Suprapubic skin (tissue), 4 donors: ENCODE data around the gene ARHGEF6.

Source experiments
- CTCF ChIP-seq, 2 donors: fragments of 200-600 bp in 1 of 2; fragments of 450-650 bp in 1 of 2; sonication (generic) in 1 of 2; IDR thresholded peaks; one replicate each; pipeline ENCODE4 v1.5.1; 2016 to 2019; ENCODE audit warnings: antibody characterized with exemption in 2 of 2, mild to moderate bottlenecking in 1 of 2, moderate library complexity in 1 of 2
- POLR2A ChIP-seq, 2 donors: fragments of 450-650 bp; IDR thresholded peaks; one replicate each; pipeline ENCODE4 v1.6.1; 2017; ENCODE audit warnings: antibody characterized with exemption in 2 of 2, mild to moderate bottlenecking in 2 of 2, moderate library complexity in 2 of 2
- POLR2AphosphoS5 ChIP-seq, 3 donors: sonication (generic); formaldehyde crosslinking; IDR thresholded peaks; one replicate each; pipeline ENCODE4 v1.6.1; 2017; ENCODE audit warnings: antibody characterized with exemption in 3 of 3

GRCh38 chrX:136671006-136671610, 109.6 kb downstream of the ARHGEF6 start:
- TF ChIP-seq CTCF (IDR thresholded peaks at IDR 0.05) = no peak
- TF ChIP-seq POLR2AphosphoS5 (IDR thresholded peaks at IDR 0.05) = no peak
- no peak for TF ChIP-seq POLR2A (IDR thresholded peaks at IDR 0.05)
